ENCODE measurements around the gene EME2.

EME2 gene

GRCh38 chr16:1743376-1744337, 29.0 kb upstream of the EME2 start:
- DNase-seq, result no peak
- H3K9ac ChIP-seq (ENCODE audit: low read length), result no peak overlapping the region
- no peaks in the 10 kb centered on the region for H3K27me3 ChIP-seq (ENCODE audit: insufficient read depth, low read length)
- no peak overlapping the region for H2AK5ac ChIP-seq (ENCODE audit: low read length)
- WGBS (ENCODE audit: extremely low coverage, insufficient coverage, insufficient read length), result no CpG with 5 or more reads among the region's 32 CpGs
- H3K23ac ChIP-seq (ENCODE audit: low read length), result no peak overlapping the region
- H2BK12ac ChIP-seq (ENCODE audit: low read length), result peak overlapping the region; percentile 5
- no peak overlapping the region for H2BK5ac ChIP-seq (ENCODE audit: low read depth, low read length, poor library complexity)
- H4K8ac ChIP-seq (ENCODE audit: low read depth, low read length), result no peak overlapping the region
- H3K9me3 ChIP-seq (ENCODE audit: insufficient read depth, low read depth, low read length), result peaks cover 23% of the 10 kb centered on the region
- H2BK120ac ChIP-seq (ENCODE audit: insufficient read depth, low read length, poor library complexity), result no peak overlapping the region
- peaks cover 26 to 32% of the 10 kb centered on the region in 2 experiments for H3K4me1 ChIP-seq (ENCODE audit: control insufficient read depth in 1 of 2, insufficient read depth in 2 of 2, low read length in 2 of 2)
- no peak overlapping the region for H3K14ac ChIP-seq (ENCODE audit: low read length)
- peaks cover 20% of the 10 kb centered on the region for H3K79me1 ChIP-seq (ENCODE audit: low read length)
- H3K4me2 ChIP-seq (ENCODE audit: low read length), result no peak overlapping the region
- no peak overlapping the region for H3K18ac ChIP-seq (ENCODE audit: low read length)
- no peak overlapping the region for H4K12ac ChIP-seq (ENCODE audit: low read depth, low read length)
- H3K4me3 ChIP-seq (ENCODE audit: low read depth, low read length), result no peak overlapping the region
- H3K4ac ChIP-seq (ENCODE audit: low read depth, low read length), result no peak overlapping the region
- H4K91ac ChIP-seq (ENCODE audit: low read depth, low read length), result no peak overlapping the region
- H3K27ac ChIP-seq (ENCODE audit: low read depth, low read length), result no peak overlapping the region
- H3K36me3 ChIP-seq (ENCODE audit: control insufficient read depth in 1 of 2, insufficient read depth in 2 of 2, low read length in 2 of 2), result peaks cover 36 to 38% of the 10 kb centered on the region in 2 experiments
- H3K79me2 ChIP-seq (ENCODE audit: control insufficient read depth, insufficient read depth, low read length, poor library complexity), result peaks cover 15% of the 10 kb centered on the region
- H2AFZ ChIP-seq (ENCODE audit: insufficient read depth, low read length, poor library complexity), result no peak overlapping the region

DNA sequence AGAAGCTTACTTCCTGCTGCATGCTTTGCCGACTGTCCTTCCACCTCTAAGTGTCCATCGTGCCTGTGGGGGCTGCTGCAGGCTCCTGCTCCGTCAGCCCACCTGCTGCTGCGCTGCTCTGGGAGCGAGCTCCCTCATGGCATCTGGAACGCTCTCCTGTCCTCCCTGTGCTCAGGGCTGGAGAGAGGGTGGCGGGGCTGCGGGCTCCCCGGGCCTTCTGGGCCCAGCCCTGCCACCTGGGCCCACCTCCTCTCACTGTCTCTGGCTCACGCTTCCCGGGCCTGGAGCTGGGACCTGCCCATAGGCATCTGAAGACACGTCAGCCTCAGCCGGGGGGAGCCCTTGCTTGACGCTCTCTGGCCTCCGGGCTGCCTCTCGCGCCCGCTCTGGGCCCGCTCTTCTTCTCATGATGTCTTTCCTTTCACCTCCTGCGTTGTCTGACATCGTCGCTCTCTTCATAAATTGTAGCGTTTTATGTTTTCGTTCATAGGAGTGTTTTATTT, 28.2 kb upstream of the EME2 start:
- Histone ChIP-seq H3K36me3 (ENCODE audit: control insufficient read depth in 1 of 2, insufficient read depth in 2 of 2, low read length in 2 of 2) (peaks cover 43 to 45% of the 10 kb centered on the region in 2 experiments), H3K9ac (ENCODE audit: low read length) (no peak overlapping the region), H3K23ac (ENCODE audit: low read length) (no peak overlapping the region), H3K4ac (ENCODE audit: low read depth, low read length) (no peak overlapping the region), H3K27me3 (ENCODE audit: insufficient read depth, low read length) (no peaks in the 10 kb centered on the region), H3K79me1 (ENCODE audit: low read length) (peaks cover 20% of the 10 kb centered on the region), H3K18ac (ENCODE audit: low read length) (no peak overlapping the region), H2BK120ac (ENCODE audit: insufficient read depth, low read length, poor library complexity) (peak overlapping the region; percentile 6), H3K79me2 (ENCODE audit: control insufficient read depth, insufficient read depth, low read length, poor library complexity) (peaks cover 15% of the 10 kb centered on the region), H3K14ac (ENCODE audit: low read length) (peak overlapping the region; percentile 27), H3K4me3 (ENCODE audit: low read depth, low read length) (no peak overlapping the region), H4K91ac (ENCODE audit: low read depth, low read length) (peak overlapping the region; percentile 51), H3K27ac (ENCODE audit: low read depth, low read length) (no peak overlapping the region), H4K12ac (ENCODE audit: low read depth, low read length) (no peak overlapping the region), H4K8ac (ENCODE audit: low read depth, low read length) (peak overlapping the region; percentile 10), H2AK5ac (ENCODE audit: low read length) (peak overlapping the region; percentile 21), H2BK5ac (ENCODE audit: low read depth, low read length, poor library complexity) (no peak overlapping the region), H2AFZ (ENCODE audit: insufficient read depth, low read length, poor library complexity) (no peak overlapping the region), H3K4me2 (ENCODE audit: low read length) (no peak overlapping the region), H3K4me1 (ENCODE audit: control insufficient read depth in 1 of 2, insufficient read depth in 2 of 2, low read length in 2 of 2) (peaks cover 26 to 32% of the 10 kb centered on the region in 2 experiments), H2BK12ac (ENCODE audit: low read length) (peak overlapping the region; percentile 21), H3K9me3 (ENCODE audit: insufficient read depth, low read depth, low read length) (peaks cover 19% of the 10 kb centered on the region)
- no CpG with 5 or more reads among the region's 24 CpGs for WGBS (ENCODE audit: extremely low coverage, insufficient coverage, insufficient read length)
- DNase-seq, result peak; percentile 81 to 92

DNA sequence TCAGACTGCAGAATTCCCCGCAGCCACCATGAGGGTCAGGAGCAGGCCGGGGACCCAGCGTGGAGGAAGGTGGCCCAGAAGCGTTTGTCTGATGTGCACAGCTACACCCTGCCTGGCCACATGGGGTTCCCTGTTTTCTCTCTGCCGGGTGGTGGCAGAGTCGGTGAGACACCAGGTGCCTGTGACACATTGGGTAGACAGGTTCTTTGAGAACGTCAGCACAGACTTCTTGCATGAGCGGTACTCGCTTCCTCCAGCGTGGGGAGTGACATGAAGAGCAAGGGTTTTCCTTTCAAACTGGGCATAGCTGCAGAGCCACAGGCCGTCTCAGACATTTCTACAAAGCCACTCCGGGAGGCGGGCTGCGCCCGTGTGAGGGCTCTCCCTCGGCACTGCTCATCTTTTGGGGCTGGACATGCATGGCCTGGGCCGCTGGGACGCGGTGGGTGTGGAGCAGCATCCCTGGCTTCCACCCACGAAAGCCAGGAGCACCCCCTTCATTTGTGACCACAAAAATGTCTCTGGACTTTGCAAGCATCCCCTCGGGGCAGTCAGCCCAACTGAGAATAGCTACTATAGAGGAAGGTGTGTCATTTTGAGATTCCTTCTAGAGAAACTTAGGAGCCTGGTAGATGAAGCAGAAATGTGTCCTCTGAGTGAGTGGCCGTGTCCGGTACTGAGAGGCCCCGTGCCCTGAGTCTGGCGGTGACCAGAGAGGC, 27.3 kb upstream of the EME2 start:
- Histone ChIP-seq H3K4me3 (ENCODE audit: low read depth, low read length) (no peak overlapping the region), H4K12ac (ENCODE audit: low read depth, low read length) (peak overlapping the region; percentile 2), H3K36me3 (ENCODE audit: control insufficient read depth in 1 of 2, insufficient read depth in 2 of 2, low read length in 2 of 2) (peaks cover 45% of the 10 kb centered on the region in 2 experiments), H4K8ac (ENCODE audit: low read depth, low read length) (peak overlapping the region; percentile 72), H3K79me1 (ENCODE audit: low read length) (peaks cover 20% of the 10 kb centered on the region), H3K4me2 (ENCODE audit: low read length) (peak overlapping the region; percentile 29), H4K91ac (ENCODE audit: low read depth, low read length) (peak overlapping the region; percentile 93), H2BK12ac (ENCODE audit: low read length) (peak overlapping the region; percentile 79), H2AK5ac (ENCODE audit: low read length) (peak overlapping the region; percentile 93), H3K4me1 (ENCODE audit: control insufficient read depth in 1 of 2, insufficient read depth in 2 of 2, low read length in 2 of 2) (peaks cover 26 to 32% of the 10 kb centered on the region in 2 experiments), H3K9me3 (ENCODE audit: insufficient read depth, low read depth, low read length) (peaks cover 10% of the 10 kb centered on the region), H3K18ac (ENCODE audit: low read length) (peak overlapping the region; percentile 88), H3K23ac (ENCODE audit: low read length) (no peak overlapping the region), H3K4ac (ENCODE audit: low read depth, low read length) (peak overlapping the region; percentile 40), H2BK120ac (ENCODE audit: insufficient read depth, low read length, poor library complexity) (peak overlapping the region; percentile 92), H3K27ac (ENCODE audit: low read depth, low read length) (peak overlapping the region; percentile 99), H2AFZ (ENCODE audit: insufficient read depth, low read length, poor library complexity) (no peak overlapping the region), H3K9ac (ENCODE audit: low read length) (no peak overlapping the region), H3K14ac (ENCODE audit: low read length) (peak overlapping the region; percentile 81), H3K79me2 (ENCODE audit: control insufficient read depth, insufficient read depth, low read length, poor library complexity) (peaks cover 15% of the 10 kb centered on the region), H3K27me3 (ENCODE audit: insufficient read depth, low read length) (no peaks in the 10 kb centered on the region), H2BK5ac (ENCODE audit: low read depth, low read length, poor library complexity) (peak overlapping the region; percentile 90)
- DNase-seq, result peak; percentile 86 to 88
- no CpG with 5 or more reads among the region's 25 CpGs for WGBS (ENCODE audit: extremely low coverage, insufficient coverage, insufficient read length)

All from trophoblast cell (in vitro differentiated cells and primary cell).